ENCODE measurements around the gene WDR64.
A peak's percentile ranks its signal among the peaks of the same experiment; 100 is the strongest.

The WDR64 gene

DNA sequence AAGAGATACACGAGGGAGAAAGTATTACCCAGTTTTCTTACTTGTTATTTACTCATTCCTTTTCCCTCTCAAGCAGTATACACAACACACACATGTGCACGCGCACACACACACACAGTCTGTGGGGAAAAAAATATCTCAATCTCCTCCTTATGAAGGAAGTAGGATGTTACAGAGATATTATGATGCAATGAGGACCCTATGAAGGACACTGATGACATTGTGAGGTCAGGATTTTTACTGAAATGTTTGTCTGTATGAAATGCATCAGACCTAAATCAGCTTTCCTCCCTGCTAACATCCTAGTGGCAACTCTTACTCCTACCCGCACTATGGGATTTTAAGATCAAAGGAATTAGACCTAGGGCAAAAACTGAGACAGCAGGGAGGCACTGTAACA is at the start of gene WDR64:
WDR64 (plus strand) TSS at position 270 of the 400 bp plus-strand sequence. CDS start 204 bp downstream, outside the sequence.
- no peak for DNase-seq

DNA sequence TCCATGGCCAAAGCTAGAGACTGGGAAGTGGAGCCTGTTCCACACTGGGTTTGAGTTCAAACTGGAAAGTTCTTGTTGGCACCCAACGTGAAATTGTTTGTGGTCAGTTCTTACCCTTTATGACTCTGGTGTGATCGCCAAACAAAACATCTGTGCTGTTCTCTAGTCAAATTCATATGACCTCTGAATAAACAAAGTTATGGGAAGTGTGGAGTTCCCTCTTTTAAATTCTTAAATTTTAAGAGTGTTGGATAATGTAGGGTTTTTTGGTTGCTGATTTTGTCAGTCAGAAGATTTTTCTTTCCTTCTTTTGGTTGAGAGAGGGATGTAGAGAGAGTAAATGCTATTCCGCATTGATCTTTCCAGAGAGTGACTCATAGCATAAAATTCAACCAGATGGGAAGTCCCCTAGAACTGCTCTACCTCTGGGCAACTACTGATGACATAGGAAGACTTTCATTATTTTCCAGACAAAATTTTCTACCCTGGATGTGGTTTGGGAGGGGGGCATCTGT is 48.3 kb upstream of the WDR64 start:
- DNase-seq: no peak

DNA sequence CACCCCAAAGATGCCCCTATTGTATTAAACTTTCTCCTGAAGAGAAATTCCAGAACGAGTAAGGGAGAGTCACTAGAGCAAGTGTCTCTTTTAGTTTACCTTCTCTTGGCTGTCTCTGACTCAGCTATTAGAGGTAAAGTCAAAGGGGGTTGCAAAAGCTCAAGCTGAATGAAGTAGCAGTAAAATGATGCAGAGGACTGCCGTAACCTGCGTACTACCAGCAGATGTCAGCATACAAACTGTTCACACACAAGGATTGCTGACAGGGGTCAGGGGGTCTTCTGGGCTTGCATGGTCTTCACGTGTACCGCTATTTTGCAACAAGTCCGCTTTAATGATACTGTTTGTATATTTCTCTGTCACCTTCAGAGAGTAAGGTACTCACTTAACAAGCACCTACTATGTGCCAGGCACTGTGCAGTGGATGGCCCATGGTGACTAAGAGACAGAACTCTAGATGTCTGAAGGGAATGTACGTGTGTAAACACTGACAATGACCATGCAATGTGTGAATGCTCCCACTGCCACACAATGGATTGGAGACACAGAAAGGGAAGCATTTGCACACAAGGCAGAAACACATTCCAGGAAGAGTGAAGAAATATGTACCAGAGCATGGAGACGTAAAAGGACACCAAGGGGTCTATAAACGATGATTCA is 46.8 kb upstream of the WDR64 start:
- DNase-seq: no peak

DNA sequence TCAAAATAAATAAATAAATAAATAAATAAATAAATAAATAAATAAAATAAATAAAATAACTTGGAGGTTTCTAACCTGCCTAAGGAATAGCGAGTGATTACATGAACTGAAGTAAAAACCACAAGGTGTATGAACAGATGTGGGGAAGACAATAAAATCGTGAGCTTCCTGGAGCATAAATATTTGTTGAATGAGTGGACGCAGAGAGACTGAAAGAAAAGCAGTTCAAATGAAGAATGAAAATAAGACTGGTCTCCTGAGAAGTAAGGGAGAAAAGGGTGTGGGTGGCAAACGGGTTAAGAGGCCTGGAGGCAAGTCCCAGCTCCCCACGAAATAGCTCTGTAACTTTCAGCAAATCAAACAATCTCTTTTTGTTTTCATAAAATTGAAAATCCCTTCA is 45.5 kb upstream of the WDR64 start:
- no peak for DNase-seq

DNA sequence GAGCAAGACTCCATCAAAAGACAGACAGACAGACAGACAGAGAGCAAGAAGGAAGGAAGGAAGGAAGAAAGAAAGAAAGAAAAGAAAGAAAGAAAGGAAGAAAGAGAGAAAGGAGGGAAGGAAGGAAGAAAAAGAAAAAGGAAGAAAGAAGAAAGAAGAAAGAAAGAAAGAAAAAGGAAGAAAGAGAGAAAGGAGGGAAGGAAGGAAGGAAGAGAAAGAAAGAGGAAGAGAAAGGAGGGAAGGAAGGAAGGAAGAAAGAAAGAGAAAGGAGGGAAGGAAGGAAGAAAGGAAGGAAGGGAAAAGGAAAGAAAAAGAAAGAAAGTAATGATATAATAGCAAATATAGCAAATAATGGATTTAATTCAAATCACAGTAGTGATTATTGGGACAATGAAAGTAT is 44.6 kb upstream of the WDR64 start:
- no peak for DNase-seq

DNA sequence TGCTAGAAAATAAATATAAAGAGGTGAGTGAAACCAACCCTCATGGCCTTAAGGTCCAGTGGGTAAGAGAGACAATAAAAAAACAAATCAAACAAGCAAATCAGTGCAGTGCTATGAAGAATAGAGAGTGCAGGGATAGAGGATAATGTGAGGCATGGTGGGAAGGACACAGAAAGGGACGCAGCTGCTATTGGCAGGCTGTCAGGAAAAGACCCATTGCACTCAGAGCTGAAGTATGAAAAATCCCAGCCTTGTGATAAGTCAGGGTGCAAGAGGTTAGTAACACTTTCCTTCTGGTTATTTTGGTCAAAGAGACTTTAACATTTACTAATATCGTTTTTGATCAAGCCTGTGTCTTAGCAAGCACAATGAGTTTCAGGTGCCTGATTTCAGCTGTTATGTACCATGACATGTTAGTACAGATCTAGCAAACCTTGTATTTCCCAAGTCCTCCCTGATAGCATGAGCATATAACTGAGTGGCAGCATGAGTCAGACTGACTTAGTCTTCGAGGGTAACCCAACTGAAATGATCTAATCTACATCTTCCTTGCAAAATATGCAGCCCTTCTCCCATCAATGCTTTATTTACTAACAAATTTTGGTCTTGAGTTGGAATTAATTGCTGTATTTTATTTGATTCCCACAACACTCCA is 43.6 kb upstream of the WDR64 start:
- DNase-seq: no peak

DNA sequence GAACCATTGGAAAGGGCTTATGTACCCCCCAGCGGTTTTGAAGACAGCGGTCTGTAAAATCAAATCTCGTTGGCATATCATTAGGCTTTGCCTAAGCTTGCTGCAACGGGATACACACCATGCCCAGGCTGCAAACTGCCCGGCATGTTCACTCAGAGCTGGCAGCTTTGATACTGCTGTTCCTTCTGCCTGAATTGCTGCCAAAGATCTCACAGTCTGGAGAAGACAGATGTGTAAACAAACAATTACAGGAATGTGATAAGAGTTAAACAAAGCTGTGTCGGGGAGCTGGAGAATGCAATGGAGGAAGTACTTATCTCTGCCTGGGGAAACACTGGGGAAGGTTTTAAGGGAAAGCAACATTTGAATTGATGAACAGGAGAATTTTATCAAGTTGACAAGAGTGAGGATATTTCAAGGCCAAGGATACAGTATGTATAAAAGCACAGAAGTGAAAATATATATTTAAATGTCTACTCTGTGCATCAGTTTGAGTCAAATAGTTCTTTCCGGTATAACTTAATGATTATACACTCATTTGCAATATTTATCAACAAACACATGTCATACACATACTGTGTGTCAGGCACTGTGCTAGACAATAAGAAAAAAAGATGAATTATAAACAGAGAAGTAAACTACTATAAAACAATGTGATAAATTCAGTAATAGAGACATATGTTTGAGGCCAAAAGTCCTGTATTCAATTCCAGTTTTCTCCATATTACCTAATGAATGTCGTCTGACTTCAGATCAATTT is 41.8 kb upstream of the WDR64 start:
- no peak for DNase-seq

DNA sequence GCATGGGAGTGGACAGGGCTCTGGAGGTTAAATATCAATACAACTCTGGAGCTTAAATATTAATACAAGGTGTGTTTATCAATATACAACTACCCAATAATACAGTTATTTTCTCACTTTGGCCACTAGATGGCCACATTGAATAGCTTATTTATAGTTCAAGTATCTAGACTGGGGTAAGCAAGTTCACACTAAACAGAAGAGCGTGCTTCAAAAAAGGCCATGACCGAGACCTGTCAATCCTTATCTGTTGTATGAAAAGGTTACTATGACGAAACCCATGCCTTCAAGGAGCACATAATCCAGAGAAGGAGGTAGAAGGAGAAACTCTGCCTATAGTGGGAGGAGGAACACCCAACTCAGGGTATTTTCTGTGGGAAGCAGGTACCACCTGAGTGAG is 41.0 kb upstream of the WDR64 start:
- peak; percentile 73 for DNase-seq

DNA sequence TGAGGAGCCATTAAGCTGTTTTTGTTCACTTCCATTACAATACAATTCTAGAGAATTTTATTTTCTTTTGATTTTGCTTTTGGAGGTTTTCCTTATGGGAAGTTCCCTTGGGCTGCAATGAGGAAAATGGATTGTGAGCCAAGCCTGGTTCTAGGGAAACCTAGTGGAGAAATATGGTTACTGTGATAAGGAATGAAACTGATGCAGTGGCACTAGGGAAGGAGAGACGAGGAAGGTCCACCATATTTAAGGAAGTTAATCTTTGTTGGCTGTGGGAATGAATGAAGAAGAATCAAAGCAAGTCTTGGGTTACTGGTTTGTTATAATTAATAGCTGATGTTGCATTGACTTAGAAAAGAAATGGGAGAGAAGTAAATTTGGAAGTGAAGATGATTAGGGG is 40.3 kb upstream of the WDR64 start:
- no peak for DNase-seq

DNA sequence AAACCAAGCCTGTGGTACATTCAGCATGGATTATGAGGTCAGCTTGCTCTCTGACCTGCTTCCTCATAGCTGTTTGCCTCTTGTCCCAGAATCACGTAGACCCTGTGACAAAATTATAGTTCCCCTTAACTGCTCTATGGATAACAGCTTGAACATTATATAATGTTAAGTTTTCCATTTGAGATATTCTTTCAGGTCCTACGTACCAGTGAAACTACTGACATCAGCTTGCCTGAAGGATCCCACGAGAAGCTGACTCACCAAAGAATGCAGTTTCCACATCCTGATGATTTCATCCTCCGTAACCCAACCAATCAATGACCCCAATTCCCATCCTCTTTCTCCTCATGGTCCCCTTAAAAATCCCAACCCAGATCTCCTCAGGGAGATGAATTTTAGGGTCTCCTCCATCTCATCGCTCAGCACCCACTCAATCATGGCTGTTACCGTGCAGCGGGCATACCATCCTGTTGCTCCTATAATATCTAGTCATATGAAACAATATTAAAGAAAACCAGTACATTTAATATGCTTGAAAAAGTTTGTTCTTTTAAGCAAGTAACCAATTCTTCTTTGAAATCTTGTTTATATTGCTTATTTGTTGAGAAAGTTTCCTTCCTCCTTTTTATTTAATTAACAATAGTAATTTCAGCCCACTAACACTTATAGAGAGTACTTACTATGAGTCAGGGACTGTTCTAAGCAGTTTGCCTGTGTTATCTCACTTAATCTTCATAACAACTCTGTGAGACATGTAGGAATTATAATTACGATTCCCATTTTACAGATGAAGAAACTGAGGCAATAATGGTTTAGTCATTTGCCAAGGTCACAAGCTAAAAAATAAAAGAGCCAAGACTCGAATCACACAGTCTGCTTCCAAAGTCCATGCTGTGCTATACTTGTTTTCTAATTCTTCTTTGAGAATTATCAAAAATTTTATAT is 39.3 kb upstream of the WDR64 start:
- DNase-seq: no peak

DNA sequence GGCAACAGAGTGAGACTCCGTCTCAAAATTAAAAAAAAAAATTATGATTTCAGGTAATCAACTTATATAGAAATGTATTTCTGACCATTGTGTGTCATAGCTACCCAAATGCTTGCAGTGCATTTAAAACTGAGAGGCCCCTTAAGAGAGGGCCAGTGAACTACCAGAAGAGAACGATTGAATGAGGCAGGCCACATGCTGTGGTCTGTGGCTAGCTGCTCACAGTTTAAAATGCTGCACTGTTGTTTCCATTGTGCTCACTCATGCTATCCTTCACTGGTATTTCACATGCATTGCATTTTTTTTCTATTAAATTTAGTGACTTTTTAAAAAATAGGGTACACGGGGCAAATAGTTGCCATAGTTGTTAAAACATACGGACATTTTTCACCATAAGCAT is 37.9 kb upstream of the WDR64 start:
- no peak for DNase-seq

DNA sequence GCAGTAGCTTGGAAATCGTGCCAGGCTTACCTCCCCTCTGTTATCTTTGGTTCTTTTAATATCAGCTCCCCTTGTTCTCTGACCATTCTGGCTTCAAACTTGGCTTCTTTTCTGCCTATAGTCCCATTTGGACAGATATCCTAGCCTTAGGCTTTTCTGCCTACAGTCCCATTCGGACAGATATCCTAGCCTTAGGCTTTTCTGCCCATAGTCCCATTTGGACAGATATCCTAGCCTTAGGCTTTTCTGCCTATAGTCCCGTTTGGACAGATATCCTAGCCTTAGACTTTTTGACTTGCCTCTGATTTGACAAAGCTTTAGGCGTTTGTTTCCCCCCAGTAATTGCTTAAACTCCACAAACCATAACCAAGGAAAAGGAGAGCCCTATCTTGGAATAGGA is 37.5 kb upstream of the WDR64 start:
- DNase-seq: no peak

DNA sequence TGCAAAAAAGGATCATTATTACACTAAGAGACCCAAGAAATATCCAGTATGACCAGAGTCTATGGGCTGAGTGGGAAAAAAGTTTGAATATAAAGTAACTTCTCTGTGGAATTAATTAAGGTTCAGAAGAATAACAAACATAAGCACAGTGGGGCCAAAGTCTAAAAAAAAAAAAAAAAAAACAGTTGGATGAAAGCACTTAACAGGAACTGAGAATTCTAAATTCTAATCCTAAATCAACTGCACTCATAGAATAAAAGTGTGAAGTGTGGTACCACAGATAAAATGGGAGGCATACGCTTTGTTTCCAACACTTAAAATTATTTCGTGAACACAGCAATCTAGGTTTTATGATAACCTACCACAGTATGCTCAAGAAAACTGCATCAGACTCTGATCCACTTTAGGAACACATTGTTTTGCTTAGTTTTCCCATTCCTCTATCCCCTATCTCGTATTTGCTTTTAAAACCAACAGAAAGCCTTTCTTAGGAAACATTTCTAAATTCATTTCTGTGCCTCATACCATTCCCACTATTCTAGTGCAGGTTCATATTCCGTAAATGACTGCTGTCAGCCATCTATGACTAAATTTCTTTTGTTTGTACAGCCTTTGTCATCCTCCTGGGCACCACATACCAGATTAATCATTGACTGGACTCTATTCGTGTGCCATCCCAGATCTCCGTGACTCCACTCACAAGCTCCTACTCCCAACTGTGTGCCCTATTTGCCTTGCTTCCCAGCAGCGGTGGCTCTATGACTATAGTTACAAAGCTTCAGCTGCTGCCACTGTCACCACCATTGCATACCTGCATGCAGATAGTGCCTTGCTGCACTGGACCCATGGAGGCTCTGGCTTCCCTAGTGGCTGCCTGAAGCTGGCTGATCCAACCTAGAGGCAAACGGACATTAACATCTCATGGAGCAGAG is 36.8 kb upstream of the WDR64 start:
- DNase-seq: no peak

DNA sequence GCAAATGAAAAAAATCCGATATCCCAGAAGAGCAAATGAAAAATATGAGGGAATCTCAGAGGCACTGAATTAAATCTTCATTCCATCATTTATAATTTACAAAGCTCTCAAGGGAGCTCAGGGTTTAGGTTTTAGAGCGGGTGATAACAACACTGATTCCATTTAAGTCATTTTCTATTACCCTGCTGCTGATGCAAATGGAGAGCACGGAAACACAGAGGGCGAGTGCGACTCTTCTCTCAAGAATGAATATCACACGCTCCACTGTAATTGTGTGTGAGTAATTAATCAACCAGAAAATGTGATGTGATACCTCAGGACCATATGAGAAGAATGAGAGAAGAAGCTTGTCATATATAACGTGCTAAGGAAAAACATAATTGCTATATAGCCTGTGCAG is 34.7 kb upstream of the WDR64 start:
- DNase-seq: no peak

DNA sequence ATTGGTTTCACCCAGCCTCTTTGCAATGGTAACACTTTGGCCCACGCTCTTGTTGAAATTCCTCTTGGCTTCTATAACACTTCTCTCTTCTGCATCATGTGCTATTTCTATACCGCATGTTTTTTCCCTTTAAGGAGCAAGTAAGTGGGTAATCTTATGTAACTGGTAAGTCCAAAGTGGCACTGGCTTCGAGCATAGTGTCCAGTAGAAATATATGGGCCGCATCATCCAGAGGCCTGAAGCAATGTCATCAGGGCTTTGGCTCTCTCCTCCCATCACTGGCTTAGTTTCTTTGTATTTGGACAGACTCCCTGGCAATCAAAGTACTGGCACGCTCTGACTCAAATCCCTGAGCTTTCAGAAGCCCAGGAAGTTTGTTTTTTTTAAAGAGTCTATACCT is 29.4 kb upstream of the WDR64 start:
- DNase-seq: no peak

DNA sequence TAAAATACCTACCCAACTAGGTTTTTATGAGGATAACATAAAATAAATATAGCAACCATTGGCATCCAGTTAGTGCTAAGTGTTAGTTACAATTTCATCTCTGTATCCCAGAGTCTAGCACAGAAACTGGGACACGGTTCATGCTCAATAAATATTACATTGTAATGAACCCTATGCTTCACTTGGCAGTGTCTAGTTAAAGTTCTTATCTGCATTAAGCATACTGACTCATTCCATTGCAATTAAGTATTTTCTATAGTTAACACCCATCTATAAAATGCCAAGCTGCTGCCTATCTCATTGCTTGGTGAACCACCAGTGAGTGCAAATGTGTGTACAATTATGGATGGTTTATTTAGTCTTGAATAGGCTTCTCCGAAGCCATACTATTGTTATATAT is 27.1 kb upstream of the WDR64 start:
- DNase-seq: no peak

DNA sequence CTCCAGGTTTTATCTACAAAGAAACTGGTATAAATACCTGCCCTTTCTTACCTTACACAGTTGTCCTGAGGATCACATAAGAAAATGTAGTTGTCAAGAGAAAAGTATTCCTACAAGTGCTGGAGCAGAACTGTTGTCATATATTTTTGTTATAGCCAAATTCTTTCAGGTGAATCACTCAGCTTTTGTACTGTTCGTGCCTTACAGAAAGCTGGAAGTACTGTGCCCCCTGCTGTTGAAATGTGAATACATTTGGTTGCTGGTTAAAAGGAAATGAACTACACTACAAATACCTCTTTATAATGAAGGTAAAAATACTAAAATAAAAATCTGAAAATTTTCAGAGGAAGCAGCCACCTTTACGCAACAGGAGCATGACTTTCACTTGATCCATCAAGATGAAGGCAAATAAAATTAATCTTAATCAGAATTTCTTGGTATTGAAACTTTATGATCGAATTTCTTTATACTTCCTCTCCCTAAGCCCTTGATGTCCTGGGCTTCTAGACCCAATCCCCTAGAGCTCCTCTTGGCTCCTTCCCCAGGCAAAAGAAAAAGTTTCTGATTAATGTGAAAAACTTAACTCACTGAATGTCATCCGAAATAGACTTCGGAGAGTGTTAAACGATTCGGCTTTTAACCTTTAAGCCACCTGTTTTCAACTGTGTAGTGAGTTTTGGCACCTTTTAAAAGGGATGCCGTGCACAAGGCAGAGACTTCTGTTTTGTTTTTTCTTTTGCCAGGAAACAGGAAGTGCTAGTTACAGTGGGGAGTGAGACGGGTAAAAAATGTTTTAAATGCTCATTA is 24.4 kb upstream of the WDR64 start:
- DNase-seq: peak; percentile 69

DNA sequence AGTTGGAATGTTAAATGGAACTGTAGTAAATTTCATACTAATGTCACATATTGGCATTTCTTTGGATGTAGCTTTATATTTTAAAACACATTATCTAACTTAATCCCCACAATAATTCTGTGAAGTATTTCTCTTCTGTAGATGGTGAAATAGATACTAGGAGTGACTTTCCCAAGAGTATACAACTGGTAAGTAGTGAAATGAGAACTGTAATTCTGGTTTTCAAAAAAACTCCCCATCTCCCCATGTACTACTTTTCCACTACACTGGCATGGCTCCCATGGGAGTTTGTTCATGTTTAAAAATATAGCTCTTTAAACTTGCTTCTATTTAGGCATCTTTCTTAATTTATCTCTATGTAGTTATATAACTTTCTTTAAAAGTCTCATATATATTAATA is 22.1 kb upstream of the WDR64 start:
- DNase-seq: no peak

DNA sequence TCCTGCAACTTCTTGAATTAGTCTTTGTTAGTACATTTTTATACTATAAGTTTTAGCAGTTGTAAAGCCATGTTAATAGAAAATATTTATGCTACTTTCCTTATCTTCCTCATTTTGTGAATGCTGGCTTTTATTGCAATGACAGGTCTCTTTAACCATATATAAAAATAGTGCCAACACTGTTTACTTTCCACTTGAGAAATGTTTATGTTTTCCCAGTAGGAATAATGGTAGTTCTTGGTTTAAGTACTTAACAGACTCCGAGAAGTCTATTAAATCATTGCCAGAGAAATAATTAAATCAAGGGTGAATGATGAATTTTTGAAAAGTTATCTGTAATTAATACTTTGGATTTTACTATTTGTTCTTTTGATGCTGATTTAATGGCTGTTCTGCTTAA is 21.6 kb upstream of the WDR64 start:
- no peak for DNase-seq

DNA sequence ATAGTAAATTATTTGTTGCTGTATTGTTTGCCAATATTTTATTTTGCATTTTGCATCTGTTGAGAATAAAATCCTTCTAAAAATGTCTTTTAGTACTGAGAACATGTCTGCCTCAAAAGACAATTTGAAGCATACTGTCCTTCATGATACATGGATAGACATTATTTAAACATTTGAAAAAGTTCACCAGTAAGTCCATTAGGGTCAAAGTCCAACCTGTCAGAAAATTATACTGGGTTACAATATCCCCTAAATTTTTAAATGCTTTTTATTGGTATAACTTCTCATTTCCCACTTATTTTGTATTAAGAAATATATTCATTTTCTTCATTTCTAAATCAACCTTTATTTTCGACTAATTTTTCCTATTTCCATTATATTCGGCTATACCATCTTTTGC is 21.2 kb upstream of the WDR64 start:
- DNase-seq: no peak

DNA sequence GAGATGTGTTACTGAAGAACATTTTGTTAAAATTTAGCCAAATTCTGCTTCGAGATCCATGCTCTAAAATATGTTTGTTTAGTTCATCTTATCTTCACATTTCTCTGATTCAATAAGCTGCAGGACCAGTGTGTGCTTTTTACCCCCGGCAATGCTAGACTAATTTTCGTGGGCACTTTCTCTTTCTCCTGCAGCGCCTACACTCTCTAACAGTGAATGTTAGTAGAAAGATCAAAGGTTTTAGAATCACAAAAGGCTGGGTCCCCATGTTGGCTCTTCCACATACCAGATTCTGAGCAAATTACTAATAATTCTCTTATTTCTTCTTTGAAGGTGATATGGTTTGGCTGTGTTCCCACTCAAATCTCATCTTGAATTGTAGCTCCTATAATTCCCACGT is 20.4 kb upstream of the WDR64 start:
- no peak for DNase-seq

Data from RPMI8226 (cell line).